ENCODE results near the gene GALNT2. TPM values are rescaled to one million over a fixed set of nuclear protein-coding genes. Genes with fewer than 3 reads are reported as not detected.
A peak's percentile ranks its signal among the peaks of the same experiment; 100 is the strongest.

The GALNT2 gene
- total and polyA plus RNA-seq, 2 of the 4 experiments (the other 2 are of a cell fraction), result 50.4 to 189 TPM

- in situ Hi-C loops (cut with MboI; ENCODE audit: low sequenced_read_pairs) (no loop called here), dilution Hi-C loops (cut with HindIII; ENCODE audit: low sequenced_read_pairs, unreplicated experiment) (no loop called here), intact Hi-C loops (cut with micrococcal nuclease) (no loop called here)
- Histone ChIP-seq H2BK5ac (ENCODE audit: low read depth, low read length, poor library complexity, severe bottlenecking) (no peak overlapping the region), H2BK120ac (ENCODE audit: low read depth, low read length) (no peak overlapping the region), H3K9ac (ENCODE audit: low read depth, low read length) (no peak overlapping the region), H2BK15ac (ENCODE audit: low read depth, low read length) (no peak overlapping the region), H3K4me1 (ENCODE audit: control insufficient read depth, insufficient read depth, low read length) (peaks cover 12% of the 10 kb centered on the region), H2AK9ac (replicated peaks; ENCODE audit: low read depth, low read length, poor library complexity) (no peak overlapping the region), H4K20me1 (ENCODE audit: insufficient read depth, low read length) (peaks cover 46% of the 10 kb centered on the region), H3K4me3 (ENCODE audit: insufficient read depth, low read depth, low read length) (no peak overlapping the region), H3K4ac (ENCODE audit: low read depth, low read length) (no peak overlapping the region), H2AK5ac (ENCODE audit: low read depth, low read length) (no peak overlapping the region), H3K14ac (replicated peaks; ENCODE audit: low read depth, low read length) (no peak overlapping the region), H3K4me2 (ENCODE audit: low read depth, low read length) (peak overlapping the region; percentile 52; the same call in 1 of the 2 replicates), H2AFZ (replicated peaks; ENCODE audit: low read length, poor library complexity) (no peak overlapping the region), H3K36me3 (ENCODE audit: control insufficient read depth, insufficient read depth, low read length) (peaks cover 7% of the 10 kb centered on the region), H3K18ac (ENCODE audit: low read depth, low read length) (no peak overlapping the region), H2BK20ac (ENCODE audit: low read depth, low read length) (no peak overlapping the region), H3K9me1 (ENCODE audit: insufficient read depth, low read length) (peaks cover 17% of the 10 kb centered on the region), H4K8ac (ENCODE audit: low read depth in 2 of 2, low read length in 2 of 2) (no peak overlapping the region), H4K91ac (ENCODE audit: insufficient read depth, low read depth, low read length) (no peak overlapping the region), H3K27me3 (ENCODE audit: control insufficient read depth, insufficient read depth, low read length) (no peaks in the 10 kb centered on the region), H3K23ac (ENCODE audit: low read depth, low read length) (peak overlapping the region; percentile 68; the same call in 1 of the 2 replicates), H3K27ac (ENCODE audit: insufficient read depth, low read length) (no peak overlapping the region), H3K56ac (ENCODE audit: extremely low read depth, insufficient read depth, low read length) (no peak overlapping the region), H3K79me1 (ENCODE audit: low read depth in 1 of 2, low read length in 2 of 2) (peaks cover 43 to 69% of the 10 kb centered on the region in 2 experiments), H4K5ac (ENCODE audit: low read depth, low read length) (no peak overlapping the region), H3K9me3 (ENCODE audit: control insufficient read depth, insufficient read depth, low read length) (no peaks in the 10 kb centered on the region)
- no TSS peak for BruUV-seq (replicated peaks)
- CTCF ChIA-PET, result interaction anchor here (1.1 kb wide), 1 partner anchor 9 kb away, joined by 3 read pairs; no protein-coding TSS in a partner anchor
- DNase-seq, result peak; percentile 41
- peak; percentile 72 for ATAC-seq (ENCODE audit: low read depth)
- POLR2A ChIA-PET (ENCODE audit: unreplicated experiment), result no interaction called here
- TF ChIP-seq MAFK (IDR thresholded peaks at IDR 0.05; ENCODE audit: low read depth, low read length) (no peak), CEBPB (IDR thresholded peaks at IDR 0.05; ENCODE audit: low read depth, low read length) (no peak), BHLHE40 (IDR thresholded peaks at IDR 0.05; ENCODE audit: low read depth, low read length) (no peak), POLR2A (IDR thresholded peaks at IDR 0.05; ENCODE audit: low read depth, low read length) (no peak)
- no CpG with 5 or more reads among the region's 17 CpGs for WGBS, 2 experiments (ENCODE audit: extremely low coverage in 2 of 2, insufficient read length in 1 of 2)
These were observed 109.9 kb downstream of the GALNT2 start for GRCh38 chr1:230176871-230177411.

Measured in IMR-90 (cell line).